Left ventricle myocardium inferior (tissue), 1 donor: ENCODE results near the gene HOXB5. TPM values are rescaled to one million over a fixed set of nuclear protein-coding genes. Genes with fewer than 3 reads are reported as not detected.

Experiments used
- DNase-seq: peaks from one replicate; pipeline ENCODE4 v3.0.0-alpha.2; 2020
- H3K27ac ChIP-seq: fragments of 200-600 bp; replicated peaks from 2 replicates; pipeline ENCODE4 v1.8.0; 2021
- H3K27me3 ChIP-seq: fragments of 200-600 bp; 2 replicates; pipeline ENCODE4 v1.8.0; 2021; ENCODE audit warnings: low read depth
- H3K36me3 ChIP-seq: fragments of 200-600 bp; 2 replicates; pipeline ENCODE4 v1.8.0; 2021
- H3K4me1 ChIP-seq: fragments of 200-600 bp; 2 replicates; pipeline ENCODE4 v1.8.0; 2021
- H3K4me3 ChIP-seq: fragments of 200-600 bp; 2 replicates; pipeline ENCODE4 v1.8.0; 2021; ENCODE audit warnings: mild to moderate bottlenecking, moderate library complexity
- H3K9me3 ChIP-seq: fragments of 200-600 bp; replicated peaks from 2 replicates; pipeline ENCODE4 v1.8.0; 2021
- CTCF ChIP-seq: fragments of 200-600 bp; IDR thresholded peaks from 2 replicates; pipeline ENCODE4 v1.8.0; 2021; ENCODE audit warnings: antibody characterized with exemption, mild to moderate bottlenecking, borderline replicate concordance
- intact Hi-C: fragments of 100-400 bp; cut with micrococcal nuclease; formaldehyde crosslinking; loops from one replicate; pipeline ENCODE4 v1.11.0; 2022
- long read RNA-seq: library from polyadenylated mRNA; unstranded; transcript quantifications from one replicate; pipeline ENCODE4 v2.0.0, GENCODE V29; 2021
- total RNA-seq: library from RNA; stranded (reverse); fragmentation: NEBNext Ultra II Directional; extraction: Animal tissue kit (Norgen Biotek cat#: 25700); gene quantifications from one replicate; pipeline ENCODE4 v1.2.1, GENCODE V29; 2021
- donor health status: DM: no; HTN: yes; CAD: no; lungs with severe emphysema.

The HOXB5 gene
- not detected for total RNA-seq
- long read RNA-seq = 0 reads

GRCh38 chr17:48593126-48593829, at the start of gene HOXB5:
Gene HOXB5, minus strand, starts transcription at chr17:48593779. Its CDS starts 97 bp downstream, at chr17:48593682.
- no peak for TF ChIP-seq CTCF
- intact Hi-C loops = no loop called here
- Histone ChIP-seq H3K4me1 (peaks cover 36% of the 10 kb centered on the region), H3K36me3 (no peaks in the 10 kb centered on the region), H3K9me3 (no peaks in the 10 kb centered on the region), H3K27ac (no peak within 1 kb of the TSS), H3K27me3 (peaks cover 100% of the 10 kb centered on the region), H3K4me3 (peak within 1 kb of the TSS; percentile 53)
- DNase-seq = no peak

GRCh38 chr17:48642843-48643696, 49.5 kb upstream of the HOXB5 start:
- H3K27ac ChIP-seq = no peak overlapping the region
- TF ChIP-seq CTCF = no peak
- H3K36me3 ChIP-seq = no peaks in the 10 kb centered on the region
- intact Hi-C loops = no loop called here
- no peak for DNase-seq
- no peak overlapping the region for H3K4me3 ChIP-seq
- H3K4me1 ChIP-seq = peaks cover 16% of the 10 kb centered on the region
- H3K9me3 ChIP-seq = no peaks in the 10 kb centered on the region
- H3K27me3 ChIP-seq = peaks cover 100% of the 10 kb centered on the region

GRCh38 chr17:48642059-48642842, 48.7 kb upstream of the HOXB5 start:
- TF ChIP-seq CTCF = no peak
- no peak overlapping the region for H3K4me3 ChIP-seq
- no peaks in the 10 kb centered on the region for H3K9me3 ChIP-seq
- no peak overlapping the region for H3K27ac ChIP-seq
- no peak for DNase-seq
- no peaks in the 10 kb centered on the region for H3K36me3 ChIP-seq
- intact Hi-C loops = no loop called here
- H3K27me3 ChIP-seq = peaks cover 100% of the 10 kb centered on the region
- H3K4me1 ChIP-seq = peaks cover 11% of the 10 kb centered on the region

GRCh38 chr17:48641541-48642058, 48.0 kb upstream of the HOXB5 start:
- intact Hi-C loops = no loop called here
- no peak overlapping the region for H3K27ac ChIP-seq
- no peak for TF ChIP-seq CTCF
- peaks cover 100% of the 10 kb centered on the region for H3K27me3 ChIP-seq
- no peaks in the 10 kb centered on the region for H3K36me3 ChIP-seq
- H3K9me3 ChIP-seq = no peaks in the 10 kb centered on the region
- no peak overlapping the region for H3K4me3 ChIP-seq
- peaks cover 9% of the 10 kb centered on the region for H3K4me1 ChIP-seq
- DNase-seq = no peak

- intact Hi-C loops = no loop called here
- H3K4me1 ChIP-seq = peaks cover 6% of the 10 kb centered on the region
- H3K4me3 ChIP-seq = no peak overlapping the region
- no peak for TF ChIP-seq CTCF
- DNase-seq = no peak
- peaks cover 100% of the 10 kb centered on the region for H3K27me3 ChIP-seq
- H3K9me3 ChIP-seq = no peaks in the 10 kb centered on the region
- no peak overlapping the region for H3K27ac ChIP-seq
- H3K36me3 ChIP-seq = no peaks in the 10 kb centered on the region
These were observed 47.2 kb upstream of the HOXB5 start for GRCh38 chr17:48640858-48641180.
